SK-N-MC (cell line): ENCODE data around the gene BACE2.

Experiments
- EZH2 ChIP-seq: fragments of 200-600 bp; sonication (generic); IDR thresholded peaks from one replicate; pipeline ENCODE4 v1.6.1; 2017; ENCODE audit warnings: antibody characterized with exemption
- POLR2AphosphoS5 ChIP-seq: IDR thresholded peaks from 2 replicates; pipeline ENCODE4 v1.6.1; 2012; ENCODE audit warnings: mild to moderate bottlenecking, low read depth, low read length, borderline replicate concordance

DNA sequence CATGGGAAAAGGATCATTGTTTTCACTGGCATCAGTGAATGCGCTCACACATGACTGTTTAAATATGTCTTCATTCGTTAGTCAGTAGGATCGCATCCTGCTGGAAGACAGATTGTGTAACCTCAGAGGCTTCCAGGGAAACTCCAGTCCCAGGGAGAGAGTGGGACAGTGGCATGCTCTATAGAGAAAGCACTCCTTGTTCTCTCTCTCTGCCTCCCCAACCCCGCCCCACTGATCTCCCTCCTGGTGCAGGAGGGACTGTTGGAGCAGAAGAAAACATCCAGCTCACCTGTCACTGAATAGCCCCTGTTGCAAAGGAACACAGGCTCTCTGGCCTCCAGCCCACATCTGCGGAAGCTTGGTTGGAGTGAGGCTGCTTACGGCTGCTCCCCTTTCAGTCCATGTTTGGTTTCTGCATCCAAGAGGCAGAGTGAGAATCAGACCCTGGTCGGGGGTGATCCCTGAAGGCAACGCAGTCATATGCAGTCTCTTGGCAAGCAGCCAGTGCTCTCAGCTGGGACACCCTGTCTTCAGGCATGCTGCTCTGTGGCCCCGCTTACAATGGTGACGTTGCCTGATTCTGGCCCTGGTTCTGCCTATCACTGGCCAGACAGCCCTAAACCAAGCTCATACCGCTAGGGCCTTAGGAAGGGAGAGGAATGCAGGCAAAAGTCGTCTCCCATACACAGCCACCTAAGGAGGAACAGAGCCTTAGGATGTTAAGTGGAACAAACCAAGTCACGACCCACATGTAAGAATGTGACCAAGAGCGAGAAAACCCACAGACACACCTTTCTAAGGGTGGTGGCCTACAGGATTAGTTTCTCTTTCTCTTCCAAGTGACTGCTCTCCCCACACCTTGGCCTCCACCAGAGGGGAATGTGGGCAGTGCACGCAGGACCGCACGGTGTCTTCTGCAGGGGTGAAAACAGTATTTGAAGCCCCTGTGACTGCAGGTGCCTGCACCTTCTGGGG lies 39.7 kb downstream of the BACE2 start:
- TF ChIP-seq POLR2AphosphoS5 (no peak), EZH2 (no peak)
